Chondrocyte (in vitro differentiated cells): ENCODE measurements around the gene SEPTIN14. TPM values are rescaled to one million over a fixed set of nuclear protein-coding genes. Genes with fewer than 3 reads are reported as not detected.
"Not testable (repeated sequence)": the region's sequence is repeated elsewhere in the genome, so short reads cannot be mapped to it uniquely, and the experiment has no call there.

Experiments used
- DNase-seq: peaks from one replicate; pipeline ENCODE4 v3.0.0; 2021; ENCODE audit warnings: mixed read lengths, low spot score
- H3K27ac Mint-ChIP-seq: one replicate; pipeline ENCODE4 v1.8.0; 2021; ENCODE audit warnings: mild to moderate bottlenecking, moderate library complexity, mixed read lengths; ENCODE audit not compliant: unreplicated experiment
- H3K27me3 Mint-ChIP-seq: 2 replicates; pipeline ENCODE4 v1.8.0; 2021; ENCODE audit warnings: low read depth, mixed read lengths
- H3K36me3 Mint-ChIP-seq: 2 replicates; pipeline ENCODE4 v1.8.0; 2021; ENCODE audit warnings: low read depth, mixed read lengths
- H3K4me1 Mint-ChIP-seq: 2 replicates; pipeline ENCODE4 v1.8.0; 2021; ENCODE audit warnings: low read depth, mild to moderate bottlenecking, mixed read lengths
- H3K4me3 Mint-ChIP-seq: one replicate; pipeline ENCODE4 v1.8.0; 2021; ENCODE audit warnings: mild to moderate bottlenecking, moderate library complexity, mixed read lengths; ENCODE audit not compliant: unreplicated experiment
- H3K9me3 Mint-ChIP-seq: 2 replicates; pipeline ENCODE4 v1.8.0; 2021; ENCODE audit warnings: low read depth, mixed read lengths
- CTCF ChIP-seq: fragments of 200-600 bp; sonication (generic); IDR thresholded peaks from 2 replicates; pipeline ENCODE4 v1.5.0; 2021; ENCODE audit warnings: antibody characterized with exemption, mild to moderate bottlenecking, moderate library complexity
- total RNA-seq: library from RNA; stranded (reverse); gene quantifications from 3 replicates; pipeline ENCODE4 v1.2.1, GENCODE V29; 2021

Gene SEPTIN14
- total RNA-seq, 1 donor from 2014 or later = not detected

- Mint-ChIP-seq H3K27ac (no peak overlapping the region), H3K36me3 (peaks cover 8% of the 10 kb centered on the region), H3K4me1 (no peaks in the 10 kb centered on the region), H3K9me3 (peaks cover 16% of the 10 kb centered on the region), H3K4me3 (no peak overlapping the region), H3K27me3 (no peaks in the 10 kb centered on the region)
- peak; percentile 19 for DNase-seq
- TF ChIP-seq CTCF = no peak
These were observed 68.0 kb downstream of the SEPTIN14 start for GRCh38 chr7:55794527-55794926.

- H3K36me3 Mint-ChIP-seq = peaks cover 5% of the 10 kb centered on the region
- H3K27ac Mint-ChIP-seq = no peak overlapping the region
- no peak for TF ChIP-seq CTCF
- no peak for DNase-seq
- H3K9me3 Mint-ChIP-seq = peaks cover 12% of the 10 kb centered on the region
- H3K4me1 Mint-ChIP-seq = no peaks in the 10 kb centered on the region
- no peaks in the 10 kb centered on the region for H3K27me3 Mint-ChIP-seq
- H3K4me3 Mint-ChIP-seq = no peak overlapping the region
These were observed 70.5 kb downstream of the SEPTIN14 start for GRCh38 chr7:55792048-55792447.

- Mint-ChIP-seq H3K27ac (no peak overlapping the region), H3K36me3 (no peaks in the 10 kb centered on the region), H3K4me3 (no peak overlapping the region), H3K9me3 (peaks cover 6% of the 10 kb centered on the region), H3K4me1 (no peaks in the 10 kb centered on the region), H3K27me3 (no peaks in the 10 kb centered on the region)
- TF ChIP-seq CTCF = no peak
- DNase-seq = peak; percentile 24
These were observed 74.8 kb downstream of the SEPTIN14 start for GRCh38 chr7:55787796-55788195.

GRCh38 chr7:55786901-55787300 is 75.7 kb downstream of the SEPTIN14 start:
- no peaks in the 10 kb centered on the region for H3K4me1 Mint-ChIP-seq
- no peak overlapping the region for H3K27ac Mint-ChIP-seq
- peaks cover 3% of the 10 kb centered on the region for H3K9me3 Mint-ChIP-seq
- TF ChIP-seq CTCF = no peak
- no peaks in the 10 kb centered on the region for H3K36me3 Mint-ChIP-seq
- peak; percentile 39 for DNase-seq
- H3K27me3 Mint-ChIP-seq = no peaks in the 10 kb centered on the region
- H3K4me3 Mint-ChIP-seq = no peak overlapping the region

GRCh38 chr7:55785444-55785843 is 77.1 kb downstream of the SEPTIN14 start:
- not testable (repeated sequence) for H3K36me3 Mint-ChIP-seq, H3K27me3 Mint-ChIP-seq, H3K27ac Mint-ChIP-seq, H3K9me3 Mint-ChIP-seq, H3K4me3 Mint-ChIP-seq, DNase-seq, H3K4me1 Mint-ChIP-seq

- H3K4me1 Mint-ChIP-seq = no peaks in the 10 kb centered on the region
- H3K4me3 Mint-ChIP-seq = no peak overlapping the region
- no peak overlapping the region for H3K27ac Mint-ChIP-seq
- no peak for DNase-seq
- TF ChIP-seq CTCF = no peak
- H3K27me3 Mint-ChIP-seq = no peaks in the 10 kb centered on the region
- H3K36me3 Mint-ChIP-seq = no peaks in the 10 kb centered on the region
- H3K9me3 Mint-ChIP-seq = no peaks in the 10 kb centered on the region
These were observed 78.4 kb downstream of the SEPTIN14 start for GRCh38 chr7:55784151-55784550.
